Activated T-cell treated with anti-CD3 and anti-CD28 coated beads, Interleukin-2, amount 50 U/mL, for 4 hours (primary cell): ENCODE data around the gene WDR90. TPM values are rescaled to one million over a fixed set of nuclear protein-coding genes. Genes with fewer than 3 reads are reported as not detected.

Experiments
- ATAC-seq, 2 donors: fragments of 200-7000 bp; cut with Tn5 transposase; one replicate each; pipeline ENCODE4 v1.10.0; 2021
- DNase-seq: peaks from one replicate; pipeline ENCODE4 v3.0.0-alpha.2; 2020
- H3K27me3 Mint-ChIP-seq: one replicate; pipeline ENCODE4 v1.8.0; 2021; ENCODE audit warnings: low read depth, mixed read lengths
- H3K36me3 Mint-ChIP-seq: one replicate; pipeline ENCODE4 v1.8.0; 2022; ENCODE audit warnings: mixed read lengths; ENCODE audit not compliant: insufficient read depth
- H3K4me1 Mint-ChIP-seq: one replicate; pipeline ENCODE4 v1.8.0; 2021; ENCODE audit warnings: low read depth, mixed read lengths
- H3K4me3 Mint-ChIP-seq: one replicate; pipeline ENCODE4 v1.8.0; 2021; ENCODE audit warnings: mild to moderate bottlenecking, moderate library complexity, mixed read lengths
- H3K9me3 Mint-ChIP-seq: one replicate; pipeline ENCODE4 v1.8.0; 2021; ENCODE audit warnings: mixed read lengths
- total RNA-seq, 3 donors: library from RNA; stranded (reverse); gene quantifications; one replicate each; pipeline ENCODE4 v1.2.1, GENCODE V29; 2021

Gene WDR90
- total RNA-seq, 3 donors from 2014 or later = 81.0 to 104 (median 87.8) TPM

DNA sequence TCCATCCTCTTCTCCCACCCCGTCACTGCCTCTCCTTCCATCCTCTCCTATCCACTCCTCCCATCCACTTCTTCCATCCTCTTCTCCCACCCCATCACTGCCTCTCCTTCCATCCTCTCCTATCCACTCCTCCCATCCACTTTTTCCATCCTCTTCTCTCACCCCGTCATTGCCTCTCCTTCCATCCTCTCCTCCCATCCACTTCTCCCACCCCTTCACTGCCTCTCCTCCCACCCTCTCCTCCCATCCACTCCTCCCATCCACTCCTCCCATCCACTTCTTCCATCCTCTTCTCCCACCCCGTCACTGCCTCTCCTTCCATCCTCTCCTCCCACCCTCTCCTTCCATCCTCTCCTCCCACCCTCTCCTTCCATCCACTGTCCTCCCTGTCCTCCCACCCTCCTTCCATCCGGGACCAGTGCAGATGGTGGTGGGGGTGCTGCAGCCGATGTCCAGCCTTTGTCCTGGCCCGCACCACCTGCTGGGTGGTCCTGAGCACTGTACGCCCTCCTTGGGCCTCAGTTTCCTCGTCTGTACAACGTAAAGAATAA, 17.3 kb upstream of the WDR90 start:
- ATAC-seq = no peak
- no peak overlapping the region for H3K4me3 Mint-ChIP-seq
- H3K36me3 Mint-ChIP-seq = no peaks in the 10 kb centered on the region

DNA sequence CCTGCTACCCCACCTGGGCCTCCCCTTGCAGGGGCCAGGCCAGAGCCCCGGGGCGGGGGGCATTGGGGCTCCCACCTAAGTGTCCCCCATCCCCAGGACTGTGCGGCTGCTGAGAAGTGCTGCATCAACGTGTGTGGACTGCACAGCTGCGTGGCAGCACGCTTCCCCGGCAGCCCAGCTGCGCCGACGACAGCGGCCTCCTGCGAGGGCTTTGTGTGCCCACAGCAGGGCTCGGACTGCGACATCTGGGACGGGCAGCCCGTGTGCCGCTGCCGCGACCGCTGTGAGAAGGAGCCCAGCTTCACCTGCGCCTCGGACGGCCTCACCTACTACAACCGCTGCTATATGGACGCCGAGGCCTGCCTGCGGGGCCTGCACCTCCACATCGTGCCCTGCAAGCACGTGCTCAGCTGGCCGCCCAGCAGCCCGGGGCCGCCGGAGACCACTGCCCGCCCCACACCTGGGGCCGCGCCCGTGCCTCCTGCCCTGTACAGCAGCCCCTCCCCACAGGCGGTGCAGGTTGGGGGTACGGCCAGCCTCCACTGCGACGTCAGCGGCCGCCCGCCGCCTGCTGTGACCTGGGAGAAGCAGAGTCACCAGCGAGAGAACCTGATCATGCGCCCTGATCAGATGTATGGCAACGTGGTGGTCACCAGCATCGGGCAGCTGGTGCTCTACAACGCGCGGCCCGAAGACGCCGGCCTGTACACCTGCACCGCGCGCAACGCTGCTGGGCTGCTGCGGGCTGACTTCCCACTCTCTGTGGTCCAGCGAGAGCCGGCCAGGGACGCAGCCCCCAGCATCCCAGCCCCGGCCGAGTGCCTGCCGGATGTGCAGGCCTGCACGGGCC, 16.5 kb upstream of the WDR90 start:
- H3K27me3 Mint-ChIP-seq = peaks cover 3% of the 10 kb centered on the region
- no peaks in the 10 kb centered on the region for H3K9me3 Mint-ChIP-seq
- no peak for DNase-seq
- H3K4me1 Mint-ChIP-seq = peaks cover 2% of the 10 kb centered on the region
- H3K4me3 Mint-ChIP-seq = no peak overlapping the region
- H3K36me3 Mint-ChIP-seq = no peaks in the 10 kb centered on the region
- ATAC-seq = no peak

More for the DNA sequence above, 17.3 kb upstream of the WDR90 start:
- no peak for DNase-seq
- Mint-ChIP-seq H3K4me1 (peaks cover 2% of the 10 kb centered on the region), H3K9me3 (no peaks in the 10 kb centered on the region), H3K27me3 (peaks cover 3% of the 10 kb centered on the region)

- Mint-ChIP-seq H3K36me3 (no peaks in the 10 kb centered on the region), H3K4me1 (peaks cover 4% of the 10 kb centered on the region), H3K4me3 (no peak overlapping the region), H3K27me3 (peaks cover 3% of the 10 kb centered on the region), H3K9me3 (no peaks in the 10 kb centered on the region)
- no peak for ATAC-seq
- DNase-seq = no peak
These were observed 15.7 kb upstream of the WDR90 start for GRCh38 chr16:633336-634050.

GRCh38 chr16:634051-634670, 15.0 kb upstream of the WDR90 start:
- DNase-seq (no peak), ATAC-seq (no peak)
- no peaks in the 10 kb centered on the region for H3K9me3 Mint-ChIP-seq
- peak overlapping the region; percentile 74 for H3K4me3 Mint-ChIP-seq
- peaks cover 3% of the 10 kb centered on the region for H3K27me3 Mint-ChIP-seq
- peaks cover 4% of the 10 kb centered on the region for H3K4me1 Mint-ChIP-seq
- H3K36me3 Mint-ChIP-seq = no peaks in the 10 kb centered on the region

- Mint-ChIP-seq H3K4me3 (peak overlapping the region; percentile 74), H3K9me3 (no peaks in the 10 kb centered on the region), H3K36me3 (no peaks in the 10 kb centered on the region), H3K27me3 (peaks cover 3% of the 10 kb centered on the region), H3K4me1 (peaks cover 4% of the 10 kb centered on the region)
- ATAC-seq = no peak
- no peak for DNase-seq
These were observed 14.2 kb upstream of the WDR90 start for GRCh38 chr16:634996-635395.

DNA sequence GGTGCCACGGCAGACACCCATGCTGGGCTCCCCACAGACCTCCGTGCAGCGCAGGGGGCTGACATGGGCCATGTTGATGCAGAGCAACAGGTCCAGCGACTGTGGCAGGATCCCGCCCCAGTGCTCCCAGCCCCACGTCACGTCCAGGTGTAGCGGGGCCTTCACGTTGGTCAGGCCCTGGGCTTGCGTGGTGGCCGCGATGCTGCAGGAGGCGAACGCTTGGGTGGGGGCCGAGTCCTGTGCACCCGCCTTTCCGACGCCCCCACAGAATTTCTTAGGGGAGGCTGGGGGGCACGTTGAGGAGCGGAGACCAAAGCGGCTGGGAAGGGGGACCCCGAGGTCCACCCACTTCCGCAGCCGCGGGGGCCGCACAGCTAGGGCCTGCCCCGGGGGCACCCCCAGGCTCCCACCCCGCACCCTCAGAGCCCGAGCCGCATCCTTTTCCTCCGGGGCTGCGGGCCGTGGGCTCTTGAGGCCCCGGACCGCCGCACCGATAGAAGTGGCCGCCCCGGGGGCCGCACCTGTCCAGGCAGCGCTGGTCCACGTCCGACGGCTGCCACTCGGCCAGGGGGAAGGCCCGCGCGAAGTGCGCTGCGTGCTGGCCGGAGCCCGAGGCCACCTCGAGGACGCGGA, 13.5 kb upstream of the WDR90 start:
- Mint-ChIP-seq H3K27me3 (peaks cover 3% of the 10 kb centered on the region), H3K9me3 (no peaks in the 10 kb centered on the region), H3K36me3 (no peaks in the 10 kb centered on the region), H3K4me1 (peaks cover 4% of the 10 kb centered on the region), H3K4me3 (peak overlapping the region; percentile 88)
- DNase-seq (no peak), ATAC-seq (peak; percentile 2 to 3)

DNA sequence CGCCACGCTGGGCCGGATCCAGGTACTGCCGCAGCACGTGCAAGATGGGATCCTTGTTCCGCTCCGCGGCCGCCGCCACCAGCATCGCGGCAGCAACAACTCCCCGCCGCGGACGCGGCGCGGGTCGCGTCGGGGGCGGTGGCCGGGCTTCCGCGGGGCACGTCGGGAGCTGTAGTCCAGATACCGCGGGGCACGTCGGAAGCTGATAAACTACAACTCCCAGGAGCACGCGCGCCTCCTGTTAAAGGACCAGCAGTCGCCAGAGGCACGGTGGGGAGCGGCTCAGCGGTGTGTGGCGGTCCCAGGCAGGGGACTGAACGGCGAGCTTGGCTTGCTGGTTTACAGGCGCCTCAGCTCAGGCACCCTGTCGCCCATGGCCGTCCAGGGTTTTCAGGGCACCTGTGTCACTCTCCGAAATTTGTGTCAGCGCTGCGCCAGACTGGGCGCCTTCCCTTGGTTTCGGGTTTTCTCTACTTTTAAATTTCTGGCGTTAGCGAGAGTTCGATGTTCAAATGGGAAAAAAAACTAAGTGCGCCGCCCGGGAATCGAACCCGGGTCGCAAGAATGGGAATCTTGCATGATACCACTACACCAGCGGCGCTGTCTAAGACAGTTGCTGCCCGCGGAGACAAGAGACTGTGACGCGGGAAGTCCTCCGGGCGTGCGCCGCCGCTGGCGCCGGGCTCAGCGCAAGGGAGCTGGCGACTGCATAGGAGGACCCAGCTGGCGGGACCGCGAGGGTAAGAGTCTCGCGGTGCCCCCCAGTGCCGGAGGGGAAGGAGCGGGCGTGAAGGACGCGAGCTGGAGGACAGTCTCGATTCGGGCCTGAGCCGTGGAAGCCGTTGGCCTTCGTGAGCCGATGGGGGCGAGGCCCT, 12.7 kb upstream of the WDR90 start, which contains the start of gene METTL26:
TSS of gene METTL26 (minus strand) at position 100 of the 875 bp plus-strand sequence. CDS start at position 85, 15 bp downstream.
- Mint-ChIP-seq H3K4me1 (peaks cover 4% of the 10 kb centered on the region), H3K9me3 (no peaks in the 10 kb centered on the region), H3K36me3 (no peaks in the 10 kb centered on the region), H3K4me3 (peak within 1 kb of the TSS; percentile 88), H3K27me3 (peaks cover 3% of the 10 kb centered on the region)
- DNase-seq = peak; percentile 87
- peak; percentile 89 for ATAC-seq

DNA sequence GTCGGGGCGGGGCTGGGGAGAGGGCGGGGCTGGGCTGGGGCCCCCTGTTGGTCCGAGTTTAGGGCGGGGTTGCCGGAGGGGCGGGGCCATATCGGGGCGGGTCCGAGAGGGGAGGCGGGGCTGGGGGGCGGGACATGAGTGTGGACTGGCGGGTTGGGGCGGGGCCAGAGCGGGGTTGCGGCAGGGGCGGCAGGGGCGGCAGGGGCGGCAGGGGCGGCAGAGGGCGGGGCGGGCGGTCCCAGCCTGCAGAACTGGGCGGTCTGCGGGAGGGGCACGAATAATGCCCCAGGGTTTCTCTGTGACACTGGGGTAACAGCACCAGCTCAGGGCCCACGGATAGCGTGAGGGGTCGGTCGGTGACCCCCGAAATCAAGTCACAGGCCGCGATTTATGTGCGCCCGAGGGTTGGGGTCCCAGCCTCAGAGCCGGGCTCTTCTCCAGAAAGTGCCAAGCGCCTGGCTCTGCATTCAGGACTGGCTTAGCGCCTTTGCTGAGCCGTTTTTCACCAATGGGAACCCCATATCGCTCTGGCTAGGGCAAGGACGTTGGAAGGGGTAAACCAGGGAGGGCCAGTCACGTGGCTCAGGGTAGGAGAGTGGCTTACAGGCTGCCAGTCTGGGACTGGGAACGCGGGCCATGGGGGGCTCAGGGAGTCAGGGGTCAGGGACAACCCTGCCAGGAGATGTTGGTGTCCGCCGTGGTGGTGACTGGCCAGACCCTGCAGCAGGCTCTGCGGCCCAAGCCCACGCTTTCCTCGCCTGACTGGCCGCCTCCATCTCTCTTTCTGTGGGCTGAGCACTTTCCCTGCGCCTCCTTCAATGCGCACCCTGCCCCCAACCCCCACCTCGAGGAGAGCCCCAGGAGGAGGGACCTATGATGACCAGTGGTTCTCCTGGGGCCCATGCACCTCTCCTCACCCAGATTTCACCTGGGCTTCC, 11.8 kb upstream of the WDR90 start:
- no peaks in the 10 kb centered on the region for H3K9me3 Mint-ChIP-seq
- H3K36me3 Mint-ChIP-seq = no peaks in the 10 kb centered on the region
- peaks cover 3% of the 10 kb centered on the region for H3K27me3 Mint-ChIP-seq
- peak overlapping the region; percentile 88 for H3K4me3 Mint-ChIP-seq
- peak; percentile 84 for DNase-seq
- H3K4me1 Mint-ChIP-seq = peaks cover 4% of the 10 kb centered on the region
- peak; percentile 56 to 62 for ATAC-seq

- no peak for DNase-seq
- Mint-ChIP-seq H3K36me3 (no peaks in the 10 kb centered on the region), H3K4me3 (no peak overlapping the region), H3K27me3 (peaks cover 3% of the 10 kb centered on the region), H3K9me3 (no peaks in the 10 kb centered on the region), H3K4me1 (peaks cover 8% of the 10 kb centered on the region)
- no peak for ATAC-seq
These were observed 11.1 kb upstream of the WDR90 start for GRCh38 chr16:638034-638543.

DNA sequence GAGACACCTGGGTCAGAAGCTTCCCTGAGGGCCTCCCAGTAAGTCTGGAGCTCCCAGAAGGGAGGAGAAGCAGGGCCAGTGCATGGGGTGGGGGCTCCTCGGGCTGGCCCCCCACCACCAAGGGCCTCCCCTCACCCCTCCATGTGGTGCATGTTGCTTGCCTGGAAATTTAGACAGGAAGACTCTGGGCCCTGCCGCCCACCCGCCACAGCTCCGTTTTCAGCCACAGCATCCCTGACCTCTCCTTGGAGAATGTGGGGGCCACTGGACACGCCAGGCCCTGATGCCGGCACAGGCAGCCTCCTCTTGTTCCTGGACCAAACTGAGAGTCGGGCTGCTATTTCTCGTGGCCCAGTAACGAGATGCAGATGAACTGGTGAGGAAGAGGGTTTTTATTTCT, 10.3 kb upstream of the WDR90 start:
- no peaks in the 10 kb centered on the region for H3K9me3 Mint-ChIP-seq
- DNase-seq (no peak), ATAC-seq (no peak)
- no peaks in the 10 kb centered on the region for H3K36me3 Mint-ChIP-seq
- H3K4me1 Mint-ChIP-seq = peaks cover 11% of the 10 kb centered on the region
- H3K4me3 Mint-ChIP-seq = no peak overlapping the region
- H3K27me3 Mint-ChIP-seq = peaks cover 3% of the 10 kb centered on the region

GRCh38 chr16:640614-641013, 8.6 kb upstream of the WDR90 start:
- H3K4me3 Mint-ChIP-seq = peak overlapping the region; percentile 4
- H3K4me1 Mint-ChIP-seq = peaks cover 17% of the 10 kb centered on the region

More at GRCh38 chr16:640614-641013, 8.6 kb upstream of the WDR90 start:
- DNase-seq (no peak), ATAC-seq (no peak)
- Mint-ChIP-seq H3K36me3 (no peaks in the 10 kb centered on the region), H3K27me3 (peaks cover 3% of the 10 kb centered on the region), H3K9me3 (no peaks in the 10 kb centered on the region)
